ENCODE measurements around the gene THOC6. TPM values are rescaled to one million over a fixed set of nuclear protein-coding genes. Genes with fewer than 3 reads are reported as not detected.

Gene THOC6
- total and polyA plus RNA-seq, 2 experiments from 2014 or later: 71.4 to 90.6 TPM

DNA sequence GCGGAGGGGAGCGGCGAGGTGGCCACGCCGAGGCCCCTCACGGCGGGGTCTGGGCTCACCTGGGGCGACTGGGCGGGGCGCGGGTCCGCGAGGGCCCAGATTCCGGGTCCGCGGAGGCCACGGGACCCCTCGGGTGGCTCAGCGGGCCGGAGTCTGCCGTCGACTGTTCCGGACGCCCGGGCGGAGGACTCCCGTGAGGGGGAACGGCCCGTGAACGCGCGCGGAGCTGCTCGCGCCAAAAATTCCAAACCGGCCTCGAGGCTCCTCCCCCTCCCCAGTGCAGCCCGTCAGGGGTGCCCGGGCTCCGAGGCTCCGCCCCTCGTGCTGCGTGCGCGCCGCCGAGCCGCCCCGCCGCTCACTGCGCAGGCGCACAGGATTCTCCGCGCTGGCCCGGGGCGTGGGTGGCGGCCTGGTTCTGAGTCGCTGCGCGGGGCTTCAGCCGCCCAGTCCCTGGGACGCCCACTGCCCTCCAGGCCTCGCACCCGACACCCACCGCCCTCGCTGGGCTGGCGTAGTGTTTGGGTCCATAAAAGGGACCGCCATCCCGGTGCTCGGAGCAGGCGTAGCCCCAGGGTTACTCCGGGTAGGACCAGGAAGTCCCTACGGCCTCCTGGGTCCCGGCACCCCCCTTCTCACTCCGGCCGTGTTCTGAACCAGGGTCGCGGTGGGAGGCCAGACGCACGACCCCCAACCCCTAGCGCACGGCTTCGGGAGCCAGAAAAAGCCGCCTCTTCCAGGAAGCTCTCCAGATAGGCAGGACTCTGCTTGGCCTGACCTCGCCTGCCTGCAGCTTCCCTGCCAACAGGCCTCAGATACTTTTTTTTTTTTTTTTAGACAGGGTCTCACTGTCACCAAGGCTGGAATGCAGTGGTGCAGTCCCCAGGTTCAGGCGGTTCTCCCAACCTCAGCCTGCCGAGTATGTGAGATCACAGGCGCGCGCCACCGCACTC, 43.3 kb upstream of the THOC6 start, which contains the start of gene PKMYT1:
TSS of gene PKMYT1 (minus strand) at position 220 of the 950 bp plus-strand sequence. CDS start 789 bp downstream, outside the sequence.
- Histone ChIP-seq H3K9me2 (ENCODE audit: insufficient read depth) (no peaks in the 10 kb centered on the region), H3K36me3 (ENCODE audit: insufficient read depth) (0 out of 2 replicates have a peak, but pooled peaks cover 3% of the 10 kb centered on the region), H2AFZ (peak within 1 kb of the TSS; percentile 81), H3K79me2 (replicated peaks; ENCODE audit: insufficient read depth) (peaks cover 14% of the 10 kb centered on the region), H3K4me1 (ENCODE audit: insufficient read depth) (peaks cover 22% of the 10 kb centered on the region), H3F3A (replicated peaks; ENCODE audit: low read depth) (peaks cover 19% of the 10 kb centered on the region), H3K27me3 (ENCODE audit: insufficient read depth) (no peaks in the 10 kb centered on the region), H4K20me1 (replicated peaks; ENCODE audit: insufficient read depth) (peaks cover 8% of the 10 kb centered on the region; the same call in 1 of the 2 replicates), H3K4me3 (peak within 1 kb of the TSS; percentile 86), H3K4me2 (peak within 1 kb of the TSS; percentile 92), H3K27ac (ENCODE audit: low read depth) (peak within 1 kb of the TSS; percentile 96)
- ATAC-seq: peak; percentile 67
- Mint-ChIP-seq H3K9me3 (peaks cover 2% of the 10 kb centered on the region; the same call in 2 of the 3 replicates), H3K4me3 (peak within 1 kb of the TSS; percentile 85), H3K27ac (peak within 1 kb of the TSS; percentile 84), H3K27me3 (ENCODE audit: insufficient read depth, low read depth, poor library complexity) (peaks cover 17% of the 10 kb centered on the region), H3K36me3 (ENCODE audit: low read depth) (peaks cover 22% of the 10 kb centered on the region), H3K4me1 (peaks cover 22% of the 10 kb centered on the region)
- TF ChIP-seq ZNF331 (CRISPR knock-in tag; IDR thresholded peaks at IDR 0.05; ENCODE audit: low read depth): no peak
- TF ChIP-seq, protein P1, sequence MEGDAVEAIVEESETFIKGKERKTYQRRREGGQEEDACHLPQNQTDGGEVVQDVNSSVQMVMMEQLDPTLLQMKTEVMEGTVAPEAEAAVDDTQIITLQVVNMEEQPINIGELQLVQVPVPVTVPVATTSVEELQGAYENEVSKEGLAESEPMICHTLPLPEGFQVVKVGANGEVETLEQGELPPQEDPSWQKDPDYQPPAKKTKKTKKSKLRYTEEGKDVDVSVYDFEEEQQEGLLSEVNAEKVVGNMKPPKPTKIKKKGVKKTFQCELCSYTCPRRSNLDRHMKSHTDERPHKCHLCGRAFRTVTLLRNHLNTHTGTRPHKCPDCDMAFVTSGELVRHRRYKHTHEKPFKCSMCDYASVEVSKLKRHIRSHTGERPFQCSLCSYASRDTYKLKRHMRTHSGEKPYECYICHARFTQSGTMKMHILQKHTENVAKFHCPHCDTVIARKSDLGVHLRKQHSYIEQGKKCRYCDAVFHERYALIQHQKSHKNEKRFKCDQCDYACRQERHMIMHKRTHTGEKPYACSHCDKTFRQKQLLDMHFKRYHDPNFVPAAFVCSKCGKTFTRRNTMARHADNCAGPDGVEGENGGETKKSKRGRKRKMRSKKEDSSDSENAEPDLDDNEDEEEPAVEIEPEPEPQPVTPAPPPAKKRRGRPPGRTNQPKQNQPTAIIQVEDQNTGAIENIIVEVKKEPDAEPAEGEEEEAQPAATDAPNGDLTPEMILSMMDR (conservative IDR thresholded peaks at IDR 0.05; ENCODE audit: low read depth in 2 of 2): no peak
- TF ChIP-seq POLR2AphosphoS5 (IDR thresholded peaks at IDR 0.05; ENCODE audit: low read depth): peak; percentile 90
- TF ChIP-seq CREB1 (CRISPR knock-in tag; IDR thresholded peaks at IDR 0.05; ENCODE audit: low read depth): 0 out of 2 replicates have a peak, but pooled peaks have one; percentile 10
- peak; percentile 90 for DNase-seq (ENCODE audit: low spot score)

DNA sequence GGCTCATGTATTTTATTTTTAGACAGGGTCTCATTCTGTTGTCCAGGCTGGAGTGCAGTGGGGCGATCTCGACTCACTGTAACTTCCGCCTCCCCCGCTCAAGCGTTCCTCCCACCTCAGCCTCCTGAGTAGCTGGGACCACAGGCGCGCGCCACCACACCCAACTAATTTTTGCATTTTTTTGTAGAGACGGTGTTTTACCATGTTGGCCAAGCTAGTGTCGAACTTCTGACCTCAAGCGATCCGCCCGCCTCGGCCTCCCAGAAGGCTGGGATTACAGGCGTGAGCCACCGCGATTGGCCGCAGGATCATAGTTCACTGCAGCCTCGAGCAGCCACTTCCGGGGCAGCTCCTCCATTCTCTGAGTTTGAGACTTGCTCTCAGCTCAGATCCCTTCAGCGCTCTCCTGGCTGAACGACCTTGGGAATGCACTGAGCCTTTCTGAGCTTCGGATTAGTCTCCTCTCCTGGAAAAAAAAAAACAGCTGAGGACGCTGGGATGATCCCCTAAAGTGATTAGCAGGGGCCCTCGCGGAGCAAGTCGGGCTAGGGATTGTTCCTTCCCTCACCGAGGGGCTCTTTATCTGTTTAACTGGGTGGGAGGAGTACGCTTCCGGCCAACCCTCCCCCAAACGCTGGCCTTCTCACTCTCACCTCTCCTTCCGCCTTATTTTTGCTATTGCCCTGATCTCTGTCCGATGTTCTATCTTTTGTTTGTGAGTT, 42.5 kb upstream of the THOC6 start:
- peak overlapping the region; percentile 86 for H3K4me3 ChIP-seq
- Mint-ChIP-seq H3K4me3 (peak overlapping the region; percentile 85), H3K27me3 (ENCODE audit: insufficient read depth, low read depth, poor library complexity) (peaks cover 17% of the 10 kb centered on the region), H3K4me1 (peaks cover 22% of the 10 kb centered on the region), H3K9me3 (peaks cover 2% of the 10 kb centered on the region; the same call in 2 of the 3 replicates), H3K27ac (peak overlapping the region; percentile 84), H3K36me3 (ENCODE audit: low read depth) (peaks cover 15% of the 10 kb centered on the region)
- H3K36me3 ChIP-seq (ENCODE audit: insufficient read depth): 0 out of 2 replicates have a peak, but pooled peaks cover 3% of the 10 kb centered on the region
- peak; percentile 15 for ATAC-seq
- H4K20me1 ChIP-seq (replicated peaks; ENCODE audit: insufficient read depth): peaks cover 8% of the 10 kb centered on the region; the same call in 1 of the 2 replicates
- H2AFZ ChIP-seq: no peak overlapping the region
- DNase-seq (ENCODE audit: low spot score): peak; percentile 60
- peak overlapping the region; percentile 92 for H3K4me2 ChIP-seq
- H3K9me2 ChIP-seq (ENCODE audit: insufficient read depth): no peaks in the 10 kb centered on the region
- peaks cover 19% of the 10 kb centered on the region for H3F3A ChIP-seq (replicated peaks; ENCODE audit: low read depth)
- peaks cover 14% of the 10 kb centered on the region for H3K79me2 ChIP-seq (replicated peaks; ENCODE audit: insufficient read depth)
- no peaks in the 10 kb centered on the region for H3K27me3 ChIP-seq (ENCODE audit: insufficient read depth)
- TF ChIP-seq, protein P1 (conservative IDR thresholded peaks at IDR 0.05; ENCODE audit: low read depth in 2 of 2): no peak
- TF ChIP-seq ZNF114 (CRISPR knock-in tag; IDR thresholded peaks at IDR 0.05) (no peak), CREB1 (CRISPR knock-in tag; IDR thresholded peaks at IDR 0.05; ENCODE audit: low read depth) (no peak), NANOG (IDR thresholded peaks at IDR 0.05; ENCODE audit: borderline replicate concordance) (no peak), JUNB (IDR thresholded peaks at IDR 0.05; ENCODE audit: unreplicated experiment) (no peak), POLR2AphosphoS5 (IDR thresholded peaks at IDR 0.05; ENCODE audit: low read depth) (no peak)
- peak overlapping the region; percentile 96 for H3K27ac ChIP-seq (ENCODE audit: low read depth)
- peaks cover 22% of the 10 kb centered on the region for H3K4me1 ChIP-seq (ENCODE audit: insufficient read depth)

Measured in GM23338 (cell line).